ENCODE data around the gene HFE. TPM values are rescaled to one million over a fixed set of nuclear protein-coding genes. Genes with fewer than 3 reads are reported as not detected.

HFE gene
- total and polyA plus RNA-seq, 2 donors from 2014 or later, result 6.3 to 10.6 TPM

DNA sequence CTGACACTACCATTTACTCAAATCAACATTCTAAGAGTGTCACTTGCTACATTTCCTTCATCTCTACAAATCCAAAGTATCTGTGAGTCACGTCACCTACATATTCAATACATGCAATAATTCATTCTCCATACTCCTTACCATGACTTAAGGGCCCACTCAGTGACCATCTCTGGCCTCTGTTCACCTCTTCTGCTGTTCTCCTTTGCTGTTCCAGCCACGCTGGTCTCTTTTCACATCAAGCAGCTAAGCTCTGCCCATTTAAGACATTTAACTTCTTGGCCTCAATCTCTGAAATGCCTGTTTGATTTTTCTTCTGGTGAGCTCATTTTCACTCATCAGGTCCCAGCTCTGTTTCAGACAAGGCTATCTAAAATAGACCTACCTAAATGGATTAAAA is 46.5 kb downstream of the HFE start:
- Histone ChIP-seq H3K9me3 (ENCODE audit: control insufficient read depth in 2 of 3, insufficient read depth in 1 of 3, low read length in 3 of 3) (no peaks in the 10 kb centered on the region), H3K27ac (ENCODE audit: low read depth in 2 of 2, low read length in 2 of 2) (no peak overlapping the region), H3K4me3 (ENCODE audit: low read length in 3 of 3) (no peak overlapping the region), H3K4me1 (ENCODE audit: control insufficient read depth in 2 of 3, insufficient read depth in 2 of 3, low read depth in 1 of 3, low read length in 3 of 3) (no peaks in the 10 kb centered on the region), H3K9ac (ENCODE audit: low read length in 3 of 3) (no peak overlapping the region), H3K36me3 (ENCODE audit: control insufficient read depth in 2 of 3, insufficient read depth in 3 of 3, low read length in 3 of 3) (peaks cover 0 to 8% (median 6%) of the 10 kb centered on the region in 3 donors), H3K27me3 (ENCODE audit: control insufficient read depth, insufficient read depth, low read length) (no peaks in the 10 kb centered on the region)
- FAIRE-seq, result no peak
- intact Hi-C loops (cut with DNase I), result no loop called here
- DNase-seq, result no peak
- TF ChIP-seq, protein P1, sequence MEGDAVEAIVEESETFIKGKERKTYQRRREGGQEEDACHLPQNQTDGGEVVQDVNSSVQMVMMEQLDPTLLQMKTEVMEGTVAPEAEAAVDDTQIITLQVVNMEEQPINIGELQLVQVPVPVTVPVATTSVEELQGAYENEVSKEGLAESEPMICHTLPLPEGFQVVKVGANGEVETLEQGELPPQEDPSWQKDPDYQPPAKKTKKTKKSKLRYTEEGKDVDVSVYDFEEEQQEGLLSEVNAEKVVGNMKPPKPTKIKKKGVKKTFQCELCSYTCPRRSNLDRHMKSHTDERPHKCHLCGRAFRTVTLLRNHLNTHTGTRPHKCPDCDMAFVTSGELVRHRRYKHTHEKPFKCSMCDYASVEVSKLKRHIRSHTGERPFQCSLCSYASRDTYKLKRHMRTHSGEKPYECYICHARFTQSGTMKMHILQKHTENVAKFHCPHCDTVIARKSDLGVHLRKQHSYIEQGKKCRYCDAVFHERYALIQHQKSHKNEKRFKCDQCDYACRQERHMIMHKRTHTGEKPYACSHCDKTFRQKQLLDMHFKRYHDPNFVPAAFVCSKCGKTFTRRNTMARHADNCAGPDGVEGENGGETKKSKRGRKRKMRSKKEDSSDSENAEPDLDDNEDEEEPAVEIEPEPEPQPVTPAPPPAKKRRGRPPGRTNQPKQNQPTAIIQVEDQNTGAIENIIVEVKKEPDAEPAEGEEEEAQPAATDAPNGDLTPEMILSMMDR (IDR thresholded peaks at IDR 0.05; ENCODE audit: borderline replicate concordance, extremely low read depth, insufficient read depth), result no peak

DNA sequence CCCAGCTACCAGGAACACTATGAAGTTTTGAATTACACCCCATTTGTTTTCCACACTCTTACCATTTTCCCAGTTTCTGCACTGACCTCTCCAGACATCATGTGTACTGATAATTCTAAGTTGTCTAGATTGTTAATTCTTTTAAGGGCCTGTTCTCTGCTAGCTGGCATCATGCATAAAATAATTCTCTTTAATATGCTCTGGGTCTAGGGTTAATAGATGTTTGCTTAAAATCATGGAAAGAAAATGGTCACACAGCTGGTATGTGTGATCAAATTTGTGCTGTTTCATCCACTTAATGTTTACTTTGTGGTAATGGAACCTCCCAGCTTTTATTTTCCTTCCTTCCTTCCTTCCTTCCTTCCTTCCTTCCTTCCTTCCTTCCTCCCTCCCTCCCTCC is 49.1 kb downstream of the HFE start:
- FAIRE-seq (no peak), DNase-seq (no peak)
- H3K36me3 ChIP-seq (ENCODE audit: control insufficient read depth in 2 of 3, insufficient read depth in 3 of 3, low read length in 3 of 3), result peaks cover 0 to 8% (median 3%) of the 10 kb centered on the region in 3 donors
- TF ChIP-seq, protein P1 (IDR thresholded peaks at IDR 0.05; ENCODE audit: borderline replicate concordance, extremely low read depth, insufficient read depth), result no peak
- no peaks in the 10 kb centered on the region for H3K4me1 ChIP-seq (ENCODE audit: control insufficient read depth in 2 of 3, insufficient read depth in 2 of 3, low read depth in 1 of 3, low read length in 3 of 3)
- no peaks in the 10 kb centered on the region for H3K27me3 ChIP-seq (ENCODE audit: control insufficient read depth, insufficient read depth, low read length)
- no peak overlapping the region for H3K27ac ChIP-seq (ENCODE audit: low read depth in 2 of 2, low read length in 2 of 2)
- H3K9ac ChIP-seq (ENCODE audit: low read length in 3 of 3), result no peak overlapping the region
- no peak overlapping the region for H3K4me3 ChIP-seq (ENCODE audit: low read length in 3 of 3)
- H3K9me3 ChIP-seq (ENCODE audit: control insufficient read depth in 2 of 3, insufficient read depth in 1 of 3, low read length in 3 of 3), result no peaks in the 10 kb centered on the region
- intact Hi-C loops (cut with DNase I), result no loop called here

DNA sequence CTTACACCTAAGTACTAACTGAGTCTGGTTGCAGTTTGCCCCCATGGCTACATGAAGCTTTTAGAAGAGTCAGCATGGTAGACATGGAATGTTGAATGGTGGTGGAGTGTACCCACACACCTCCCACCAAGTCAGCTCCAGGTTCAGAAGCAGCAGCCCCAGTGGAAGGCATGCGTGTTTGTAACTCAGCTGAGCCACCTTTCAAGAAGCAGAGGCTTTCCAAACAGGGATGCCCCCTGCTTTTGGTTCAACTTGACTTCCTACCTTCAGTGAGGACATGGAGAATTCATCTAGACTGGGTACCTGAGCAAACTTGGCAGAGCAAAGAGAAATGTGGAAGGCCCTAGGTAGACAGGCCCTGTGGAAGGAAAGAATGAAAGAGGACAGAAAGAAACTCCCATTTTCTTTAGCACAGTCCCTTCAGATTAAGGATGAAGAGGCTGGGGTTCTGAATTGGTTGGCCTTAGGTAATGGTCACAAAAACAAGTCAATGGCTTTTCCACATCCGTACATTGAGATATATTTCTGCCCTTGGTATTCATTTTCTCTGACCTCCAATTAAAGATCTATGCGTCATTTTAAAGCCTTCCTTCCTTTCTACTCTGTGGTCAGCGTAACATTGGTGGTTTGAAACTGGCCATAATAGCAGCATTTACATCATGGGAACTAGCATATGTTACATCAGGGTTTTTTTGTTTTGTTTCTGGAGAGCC is 53.2 kb downstream of the HFE start:
- Histone ChIP-seq H3K36me3 (ENCODE audit: control insufficient read depth in 2 of 3, insufficient read depth in 3 of 3, low read length in 3 of 3) (peaks cover 0 to 8% (median 3%) of the 10 kb centered on the region in 3 donors), H3K27ac (ENCODE audit: low read depth in 2 of 2, low read length in 2 of 2) (no peak overlapping the region), H3K27me3 (ENCODE audit: control insufficient read depth, insufficient read depth, low read length) (no peaks in the 10 kb centered on the region), H3K9me3 (ENCODE audit: control insufficient read depth in 2 of 3, insufficient read depth in 1 of 3, low read length in 3 of 3) (no peaks in the 10 kb centered on the region), H3K4me1 (ENCODE audit: control insufficient read depth in 2 of 3, insufficient read depth in 2 of 3, low read depth in 1 of 3, low read length in 3 of 3) (no peaks in the 10 kb centered on the region), H3K4me3 (ENCODE audit: low read length in 3 of 3) (no peak overlapping the region), H3K9ac (ENCODE audit: low read length in 3 of 3) (no peak overlapping the region)
- no peak for FAIRE-seq
- no peak for DNase-seq
- TF ChIP-seq, protein P1 (IDR thresholded peaks at IDR 0.05; ENCODE audit: borderline replicate concordance, extremely low read depth, insufficient read depth), result no peak
- intact Hi-C loops (cut with DNase I), result no loop called here

DNA sequence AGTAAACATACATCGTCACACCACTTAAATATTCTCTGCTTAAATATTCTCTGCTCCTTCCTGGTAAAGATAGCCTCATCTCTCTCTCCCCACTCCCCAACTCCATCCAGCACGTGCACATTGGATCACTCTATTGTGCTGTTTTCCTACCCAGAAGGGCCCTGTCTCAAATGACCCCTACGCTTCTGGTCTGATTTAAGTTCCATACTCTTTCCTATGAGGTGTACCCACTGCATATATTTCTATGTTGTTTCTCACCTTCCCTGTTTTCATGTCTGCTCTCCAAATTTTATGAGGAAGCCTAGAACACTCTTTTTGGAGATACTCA is 53.7 kb downstream of the HFE start:
- Histone ChIP-seq H3K27me3 (ENCODE audit: control insufficient read depth, insufficient read depth, low read length) (no peaks in the 10 kb centered on the region), H3K27ac (ENCODE audit: low read depth in 2 of 2, low read length in 2 of 2) (no peak overlapping the region), H3K9ac (ENCODE audit: low read length in 3 of 3) (no peak overlapping the region), H3K9me3 (ENCODE audit: control insufficient read depth in 2 of 3, insufficient read depth in 1 of 3, low read length in 3 of 3) (no peaks in the 10 kb centered on the region), H3K4me1 (ENCODE audit: control insufficient read depth in 2 of 3, insufficient read depth in 2 of 3, low read depth in 1 of 3, low read length in 3 of 3) (no peaks in the 10 kb centered on the region), H3K4me3 (ENCODE audit: low read length in 3 of 3) (no peak overlapping the region), H3K36me3 (ENCODE audit: control insufficient read depth in 2 of 3, insufficient read depth in 3 of 3, low read length in 3 of 3) (peaks cover 0 to 8% (median 3%) of the 10 kb centered on the region in 3 donors)
- DNase-seq (no peak), FAIRE-seq (no peak)
- TF ChIP-seq, protein P1 (IDR thresholded peaks at IDR 0.05; ENCODE audit: borderline replicate concordance, extremely low read depth, insufficient read depth), result no peak
- intact Hi-C loops (cut with DNase I), result no loop called here
